Frontal cortex (tissue), 4 donors: Measurements from ENCODE around the gene TRABD. TPM values are rescaled to one million over a fixed set of nuclear protein-coding genes. Genes with fewer than 3 reads are reported as not detected.
A peak's percentile ranks its signal among the peaks of the same experiment; 100 is the strongest.

ENCODE experiments used
- DNase-seq, 2 donors: peaks; one replicate each; pipeline ENCODE4 v3.0.0; 2012; ENCODE audit warnings: low spot score in 2 of 2
- FAIRE-seq: peaks from 2 replicates; lab custom pipeline; 2012; peaks lifted over from hg19 to GRCh38; lab: Jason Lieb, UNC
- total RNA-seq: library from RNA; depleted of rRNA; stranded (reverse); fragments of >200 nt; gene quantifications from one replicate; pipeline ENCODE4 v1.2.3, GENCODE V29; 2014
- donor health status: control.
- donor health status: control.
- donor health status: control.

Gene TRABD
- total RNA-seq, 1 donor from 2014 or later = 4.9 TPM

DNA sequence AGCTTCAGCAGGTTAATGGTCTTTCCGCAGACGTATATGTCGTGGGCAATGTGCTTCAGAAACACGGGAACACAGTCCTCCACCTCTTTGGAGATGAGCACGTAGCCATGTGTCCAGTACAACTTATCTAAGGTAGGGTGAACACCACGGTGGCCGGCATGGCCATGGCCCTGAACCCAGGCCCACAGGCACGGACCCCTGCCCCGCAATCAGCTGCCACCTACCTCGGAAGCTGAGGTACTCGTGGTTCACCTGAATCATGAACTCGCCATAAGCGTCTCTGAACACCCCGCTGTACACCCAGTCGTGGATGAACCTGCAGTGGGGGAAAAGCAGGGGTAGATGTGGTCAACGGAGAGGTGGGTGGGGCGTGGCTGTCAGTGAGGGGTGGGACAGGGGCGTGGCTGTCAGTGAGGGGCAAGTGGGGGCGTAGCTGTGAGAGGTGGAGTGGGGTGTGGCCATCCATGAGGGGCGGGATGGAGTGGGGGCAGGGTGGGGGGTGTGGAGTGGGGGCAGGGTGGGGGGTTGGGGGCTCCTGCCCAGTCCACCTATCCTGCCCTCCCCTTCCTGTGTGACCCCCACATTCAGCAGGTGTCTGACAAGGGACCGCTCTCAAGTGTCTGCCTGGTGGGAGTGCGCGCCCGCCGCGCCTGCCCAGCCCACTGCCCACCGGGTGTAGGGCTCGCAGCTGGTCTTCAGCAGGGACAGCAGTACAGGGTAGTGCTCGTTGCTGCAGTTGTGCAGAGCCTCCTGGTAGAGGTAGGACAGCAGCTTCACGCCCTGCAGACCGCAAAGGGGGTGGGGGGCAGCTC, 40.6 kb downstream of the TRABD start:
- DNase-seq (no peak), FAIRE-seq (no peak)

DNA sequence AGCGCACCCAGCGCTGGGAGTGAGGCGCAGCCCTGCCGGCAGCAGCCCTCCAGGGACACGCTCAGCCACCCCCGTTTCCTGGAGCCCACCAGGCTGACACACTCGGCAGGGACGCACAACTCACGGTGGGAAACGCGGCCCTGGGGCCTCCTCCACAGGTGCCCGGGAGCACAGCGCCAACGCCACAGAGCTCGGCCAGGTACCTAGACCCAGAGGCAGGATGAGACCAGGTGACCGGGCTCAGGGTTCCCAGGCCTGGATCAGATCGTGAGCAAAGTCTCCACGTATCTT, 41.1 kb downstream of the TRABD start:
- no peak for FAIRE-seq
- no peak for DNase-seq

DNA sequence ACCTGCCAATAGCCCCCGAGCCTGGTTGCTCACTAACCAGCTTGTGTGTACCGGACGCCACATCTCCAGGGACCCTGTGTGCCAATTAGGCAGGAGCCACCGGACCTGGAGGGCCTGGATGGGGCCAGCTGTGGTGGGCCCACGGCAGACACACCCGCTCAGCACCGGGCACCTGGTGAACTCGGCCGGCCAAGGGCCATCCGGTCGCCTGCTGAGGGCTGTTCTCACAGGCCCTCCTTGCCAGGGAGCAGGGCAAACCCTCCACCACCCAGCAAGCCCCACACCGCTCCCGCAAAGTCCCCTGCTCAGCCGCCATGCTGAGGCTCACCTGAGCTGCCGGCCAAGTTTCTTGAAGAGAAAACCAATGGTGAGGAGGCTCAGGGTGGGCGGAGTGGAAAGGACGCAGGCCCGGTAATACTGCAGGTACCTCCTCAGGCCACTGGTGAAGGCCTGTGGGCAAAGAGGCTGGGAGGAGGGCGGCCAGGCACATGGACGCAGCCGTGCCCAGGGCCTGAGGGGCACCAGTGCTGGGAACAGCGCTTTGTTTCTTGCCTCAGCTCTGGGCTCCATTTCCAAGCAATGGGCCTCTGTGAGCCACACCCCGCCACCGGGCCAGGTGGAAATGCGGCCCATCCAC, 42.0 kb downstream of the TRABD start:
- DNase-seq (no peak), FAIRE-seq (no peak)

DNA sequence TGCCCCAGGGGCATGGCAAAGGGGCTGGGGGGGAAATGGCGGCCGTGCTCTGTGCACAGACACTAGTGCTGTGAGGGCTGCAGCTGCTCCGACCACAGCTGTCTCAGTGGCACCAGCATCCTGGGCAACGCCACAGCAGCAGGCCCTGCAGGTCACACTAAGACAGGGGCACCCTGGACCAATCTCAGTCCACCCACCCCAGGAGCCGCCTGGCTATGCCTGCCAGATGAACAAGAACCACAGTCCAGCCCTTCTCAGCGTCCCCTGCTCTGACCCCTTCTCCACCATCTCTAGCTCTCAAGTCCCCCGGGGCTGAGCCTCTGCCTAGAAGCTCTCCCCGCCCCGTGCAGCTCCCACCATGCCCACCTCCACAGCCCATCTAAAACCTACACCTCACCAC, 42.7 kb downstream of the TRABD start:
- no peak for DNase-seq
- FAIRE-seq = no peak

DNA sequence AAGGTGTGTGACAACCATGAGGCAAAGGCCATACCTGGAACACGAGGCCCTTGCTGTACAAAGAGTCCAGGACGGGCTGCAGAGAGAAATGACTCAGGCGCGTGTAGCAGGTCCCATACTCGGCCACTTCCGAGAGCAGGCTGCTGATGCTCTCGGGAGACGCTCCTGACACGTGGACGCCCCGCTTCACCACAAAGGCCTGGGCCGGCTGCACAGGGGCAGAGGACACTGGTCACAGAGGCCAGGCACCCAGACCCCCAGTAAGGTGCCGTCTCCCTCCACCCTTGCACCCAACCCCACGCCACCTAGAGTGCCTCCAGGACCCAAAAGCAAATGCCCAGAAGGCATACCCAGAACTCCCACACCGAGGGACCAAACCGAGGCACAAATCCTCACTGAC, 43.7 kb downstream of the TRABD start:
- FAIRE-seq (no peak), DNase-seq (no peak)

DNA sequence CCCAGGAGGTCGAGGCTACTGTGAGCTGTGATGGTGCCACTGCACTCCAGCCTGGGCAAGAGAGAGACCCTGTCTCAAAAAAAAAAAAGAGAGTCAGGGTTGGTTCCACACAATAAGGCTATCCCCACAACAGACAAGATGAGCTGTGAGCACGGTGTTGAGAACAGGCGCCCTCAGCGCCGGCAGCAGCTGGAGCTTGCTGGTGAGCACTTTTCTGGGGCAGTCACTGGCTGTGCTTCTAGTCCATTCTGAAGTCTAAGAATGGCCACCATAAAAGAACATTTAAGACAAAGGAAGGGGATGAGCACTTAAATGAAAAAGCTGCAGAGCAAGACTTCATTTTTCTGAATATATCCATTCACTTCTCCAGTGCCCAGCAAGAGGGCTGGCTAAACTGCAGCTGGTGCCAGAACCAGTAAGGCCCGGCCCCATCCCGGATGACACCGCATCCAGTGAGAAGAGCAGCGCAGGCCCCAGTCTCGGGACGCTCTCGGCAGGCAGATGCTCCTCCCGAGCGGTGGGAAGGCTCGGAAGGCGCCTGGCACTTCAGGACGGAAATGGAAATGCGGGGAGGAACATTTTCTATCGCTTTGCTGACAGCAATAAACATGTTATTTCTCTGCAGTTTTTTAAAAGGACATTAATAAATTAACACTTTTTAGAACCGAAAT, 46.9 kb downstream of the TRABD start:
- DNase-seq (no peak), FAIRE-seq (no peak)

DNA sequence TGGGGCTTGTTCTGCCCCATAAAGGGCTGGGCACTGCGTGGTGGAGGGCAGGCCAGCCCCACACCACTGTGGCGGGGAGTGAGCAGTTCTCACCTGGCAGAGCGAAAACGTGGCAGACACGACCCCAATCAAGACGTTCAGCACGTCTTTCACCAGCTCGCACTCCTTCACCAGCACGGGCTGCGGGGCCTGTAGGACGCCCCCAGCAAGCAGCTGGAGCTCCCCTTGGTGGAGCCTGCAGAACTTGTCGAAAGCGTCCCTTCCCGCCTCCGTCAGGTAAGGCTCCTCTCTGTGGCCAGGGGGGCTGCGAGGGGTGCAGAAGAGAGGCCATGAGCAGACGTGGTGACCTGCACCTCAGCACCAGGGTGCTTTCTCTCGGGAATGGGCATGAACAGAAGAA, 47.5 kb downstream of the TRABD start:
- FAIRE-seq (no peak), DNase-seq (no peak)

DNA sequence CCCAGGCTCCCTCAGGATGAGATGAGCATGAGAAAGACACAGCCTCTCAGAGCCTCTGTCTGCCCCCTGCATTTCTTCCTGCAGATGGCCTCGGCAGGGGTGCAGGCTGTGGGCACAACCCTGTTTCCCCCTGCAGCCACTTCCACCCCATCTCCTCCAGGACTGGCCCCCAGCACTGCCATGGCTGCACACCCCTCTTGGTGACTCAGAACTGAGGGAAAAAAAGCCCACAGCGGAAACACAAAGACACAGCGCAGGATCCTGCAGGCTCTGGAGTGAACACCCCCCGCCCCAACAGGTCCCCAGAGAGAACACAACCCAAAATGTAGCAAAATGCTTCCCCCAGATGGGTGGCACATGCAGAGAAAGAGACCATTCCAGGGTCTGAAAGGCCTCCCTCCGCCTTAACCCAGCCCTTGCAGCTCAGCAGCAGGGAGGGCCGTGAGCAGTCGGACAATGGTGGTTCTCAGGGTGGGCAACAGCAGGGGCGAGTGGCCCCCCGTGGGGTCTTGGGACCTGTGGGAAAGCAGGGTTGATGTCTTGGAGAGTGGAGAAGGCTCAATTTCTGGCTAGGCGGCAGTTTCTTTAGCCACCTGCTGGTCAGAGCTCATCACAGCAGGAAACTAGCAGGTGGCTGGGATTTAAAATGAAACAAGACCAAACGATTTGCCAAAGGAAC, 51.2 kb downstream of the TRABD start:
- DNase-seq = no peak
- no peak for FAIRE-seq

DNA sequence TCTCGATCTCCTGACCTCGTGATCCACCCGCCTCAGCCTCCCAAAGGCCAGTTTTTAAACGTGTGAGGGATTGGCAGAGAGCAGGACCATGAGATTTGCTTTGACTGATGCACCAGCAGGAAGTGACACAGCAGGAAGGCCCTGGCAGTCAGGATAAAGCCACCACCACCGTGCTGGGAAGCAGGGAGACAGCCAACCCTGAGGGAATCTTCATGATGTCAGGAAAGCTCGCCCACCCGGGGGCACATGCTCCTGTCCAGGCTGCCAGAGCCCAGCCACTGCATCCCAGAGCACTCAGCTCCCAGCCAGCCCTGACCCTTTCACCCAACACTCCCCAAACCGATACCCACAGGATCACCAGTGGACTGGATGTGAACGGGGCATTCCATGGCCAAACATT, 53.0 kb downstream of the TRABD start:
- FAIRE-seq (no peak), DNase-seq (no peak)

DNA sequence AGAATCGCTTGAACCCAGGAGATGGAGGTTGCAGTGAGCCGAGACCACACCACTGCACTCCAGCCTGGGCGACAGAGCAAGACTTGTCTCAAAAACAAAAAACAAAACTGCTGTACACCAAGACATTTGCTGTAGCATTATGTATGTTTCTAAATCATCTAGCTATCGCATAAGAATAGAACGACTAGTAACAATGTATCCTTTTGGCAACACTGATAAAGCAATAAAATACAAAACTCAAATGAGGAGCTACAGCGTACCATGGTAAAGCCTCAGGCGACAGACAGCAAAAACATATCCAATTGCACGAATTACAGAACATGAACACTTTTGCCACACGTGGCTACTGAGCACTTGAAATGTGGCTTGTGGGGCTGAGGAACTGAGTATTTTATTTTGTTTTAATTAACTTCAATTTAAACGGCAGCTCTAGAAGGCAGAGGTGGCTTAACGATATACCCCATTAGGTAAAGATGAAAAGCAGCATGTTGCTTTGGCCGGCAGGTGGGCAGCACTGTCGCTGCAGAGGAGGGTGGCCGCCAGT, 56.8 kb downstream of the TRABD start:
- DNase-seq (no peak), FAIRE-seq (no peak)

DNA sequence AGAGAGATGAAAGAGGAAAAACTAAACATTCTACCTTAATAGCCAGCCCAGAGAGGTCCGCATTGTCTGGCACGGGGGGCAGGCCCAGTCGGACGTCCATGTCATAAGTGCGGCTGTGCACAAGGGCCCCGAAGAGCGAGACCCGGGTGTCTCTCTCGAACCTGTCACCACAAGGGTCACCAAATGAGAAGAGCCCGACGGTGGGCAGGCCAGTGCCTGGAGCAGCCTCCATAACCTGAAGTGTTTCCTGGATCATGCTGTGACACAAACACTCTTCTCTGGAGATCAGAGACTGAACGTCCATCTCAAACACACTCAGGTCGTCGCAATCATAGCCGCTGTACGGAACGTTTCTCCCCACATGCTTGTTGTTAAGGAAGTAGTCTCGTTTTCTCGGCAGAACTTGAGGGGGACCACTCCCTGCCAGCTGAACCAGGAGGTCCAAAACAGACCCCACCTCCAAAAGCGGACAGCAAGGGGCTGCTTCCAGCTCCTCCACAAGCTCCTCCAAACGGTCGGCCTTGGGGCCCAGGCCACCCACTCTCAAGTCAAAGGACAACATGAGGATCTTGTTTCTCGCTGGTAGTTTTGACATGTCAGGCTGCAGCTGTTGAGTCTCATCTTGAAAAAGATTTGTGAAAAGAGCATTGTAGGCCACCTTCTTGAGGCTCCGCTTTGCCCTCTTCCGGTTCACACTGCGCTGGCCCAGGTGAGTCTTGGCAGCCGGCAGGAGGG, 58.1 kb downstream of the TRABD start:
- DNase-seq (no peak), FAIRE-seq (no peak)

DNA sequence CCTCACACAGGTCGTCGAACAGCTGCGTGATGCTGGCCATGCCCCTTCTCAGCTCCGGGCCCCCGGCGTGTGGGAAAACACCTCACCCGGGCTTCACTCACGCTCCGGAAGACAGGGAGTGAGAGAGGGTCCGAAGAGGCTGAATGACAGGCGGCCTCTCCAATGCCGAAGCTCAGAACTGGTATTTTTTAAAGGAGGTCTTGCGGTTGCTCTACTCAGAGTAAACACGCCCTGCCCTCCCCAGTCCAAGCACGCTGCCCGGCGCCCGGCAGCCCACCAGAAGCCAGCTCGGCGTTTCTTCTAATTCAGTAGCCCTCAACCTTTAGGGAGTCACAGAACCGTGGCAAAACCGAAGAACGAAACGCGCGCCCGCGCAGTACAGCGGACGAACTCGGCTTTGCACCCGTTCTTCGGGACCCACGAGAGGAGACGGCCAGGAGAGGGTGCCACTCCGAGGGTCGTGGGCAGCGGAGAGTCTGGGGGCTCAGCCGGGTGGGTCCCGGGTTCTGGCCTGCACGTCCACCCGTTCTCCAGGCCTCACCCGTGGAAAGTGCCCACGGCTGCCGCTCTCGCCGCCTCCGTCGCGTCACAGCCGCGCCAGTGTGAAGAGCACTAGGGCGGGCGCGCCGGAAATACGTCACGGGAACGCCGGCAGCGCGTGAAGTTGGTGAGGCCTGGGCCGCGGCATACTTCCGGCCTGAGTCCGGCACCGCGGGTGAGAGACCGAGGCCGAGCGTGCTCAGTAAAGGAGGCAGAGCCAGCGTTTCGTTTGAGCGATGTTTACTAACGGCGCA, 58.9 kb downstream of the TRABD start, which contains the start of gene TUBGCP6:
Gene TUBGCP6, minus strand, starts transcription at position 604 of the 794 bp plus-strand sequence. Its CDS starts 564 bp downstream, at position 40.
- no peak for FAIRE-seq
- DNase-seq = peak; percentile 97 to 98

DNA sequence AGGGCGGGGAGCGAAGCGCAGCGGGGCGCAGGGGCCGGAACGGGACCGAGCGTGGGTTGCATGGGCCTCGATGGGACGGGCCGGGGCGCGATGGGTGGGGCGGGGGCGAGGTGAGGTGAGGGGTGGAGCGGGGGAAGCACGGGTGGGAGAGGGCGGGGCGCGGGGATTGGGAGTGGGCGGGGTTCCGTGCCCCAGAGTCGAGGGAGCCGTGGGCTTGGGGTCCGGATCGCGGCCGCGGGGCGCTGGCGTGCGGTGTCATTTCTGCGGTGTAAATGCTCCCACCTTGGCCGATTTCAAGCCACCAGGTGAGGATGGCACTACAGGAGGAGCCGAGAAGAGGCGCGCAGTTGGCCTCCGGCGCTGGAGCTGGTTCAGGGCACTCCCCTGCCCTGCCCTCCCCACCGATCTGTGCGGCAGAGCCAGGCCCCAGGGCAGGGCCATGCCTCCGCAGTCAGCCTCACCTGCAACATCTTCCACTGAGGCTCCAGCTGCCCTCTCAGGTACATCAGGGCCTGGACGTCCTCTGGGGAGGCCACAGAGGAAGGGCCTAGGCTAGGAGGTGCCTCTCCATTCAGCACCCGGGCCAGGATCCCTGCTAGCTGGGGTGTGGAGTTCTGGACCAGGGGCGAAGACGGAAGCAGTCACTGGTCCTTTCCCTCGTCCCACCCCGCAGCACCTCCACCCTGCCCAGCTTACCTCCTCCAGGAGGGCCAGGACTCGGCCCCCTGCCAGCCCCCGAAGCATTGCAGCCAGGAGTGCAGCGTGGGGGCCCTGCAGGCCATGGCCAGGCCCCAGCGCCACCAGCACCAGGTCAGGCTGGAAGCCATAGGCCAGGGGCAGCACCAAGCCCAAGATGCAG, 59.7 kb downstream of the TRABD start:
- FAIRE-seq (no peak), DNase-seq (no peak)

DNA sequence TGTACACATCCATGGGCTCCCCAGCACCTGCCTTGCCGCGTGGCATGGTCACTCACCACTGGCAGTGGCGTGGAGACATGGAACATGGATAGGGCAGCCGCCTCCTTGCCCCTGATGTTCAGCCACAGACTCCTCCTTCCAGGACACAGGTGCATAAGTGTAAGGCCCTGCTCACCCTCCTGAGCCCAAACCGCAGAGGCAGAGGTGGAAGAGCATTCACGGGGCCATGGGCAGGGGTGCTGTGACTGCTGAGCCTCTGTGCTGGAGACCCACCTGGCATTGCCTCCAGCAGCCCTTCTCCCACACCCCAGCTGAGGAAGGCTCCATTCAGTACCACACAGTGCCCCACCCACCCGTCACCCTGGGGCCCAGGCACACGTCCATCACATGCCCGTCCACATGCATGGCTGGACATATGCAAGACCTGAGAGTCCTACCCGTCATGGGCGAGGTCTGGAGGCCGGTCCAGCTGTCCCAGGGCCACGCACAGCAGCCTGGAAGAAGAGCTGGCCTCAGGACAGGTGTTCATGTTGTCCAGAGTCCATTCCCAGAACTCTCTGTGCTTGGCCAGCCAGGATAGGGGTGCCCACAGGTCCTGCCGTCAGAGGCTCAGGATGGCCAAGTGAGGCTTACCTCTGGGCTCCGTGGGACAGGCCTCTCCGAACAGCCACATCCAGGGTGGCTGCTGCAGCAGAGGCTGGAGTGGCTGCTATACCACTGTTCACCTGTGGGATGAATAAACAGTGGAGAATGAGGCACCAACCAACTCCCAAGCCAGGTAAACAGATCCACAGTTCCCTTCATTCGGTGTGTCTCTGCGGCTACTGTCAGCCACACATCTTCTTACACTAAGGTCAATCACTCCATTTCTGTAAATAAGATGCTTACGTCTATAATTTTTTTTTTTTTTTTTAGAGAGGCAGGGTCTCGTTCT, 60.8 kb downstream of the TRABD start:
- FAIRE-seq = no peak

DNA sequence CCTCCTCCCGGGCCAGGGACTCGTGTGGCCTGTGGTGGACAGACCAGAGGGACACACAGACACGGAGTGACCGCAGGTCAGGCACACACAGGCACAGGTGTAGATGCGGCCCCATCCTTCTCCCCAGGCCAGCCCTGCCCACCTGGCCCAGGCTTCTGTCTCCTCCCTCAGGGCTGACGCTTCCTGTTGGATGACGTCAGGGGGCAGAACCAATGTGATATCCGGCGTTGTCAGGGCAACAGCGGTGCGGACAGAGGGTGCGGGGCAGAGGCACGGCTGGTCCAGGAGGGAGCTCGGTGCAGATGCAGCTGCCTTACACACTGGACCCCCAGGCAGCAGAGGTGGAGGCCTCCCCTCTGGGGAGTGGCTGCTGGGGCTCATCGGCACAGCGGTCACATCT, 62.0 kb downstream of the TRABD start:
- DNase-seq = no peak

More for the DNA sequence above, 60.8 kb downstream of the TRABD start:
- DNase-seq = no peak

DNA sequence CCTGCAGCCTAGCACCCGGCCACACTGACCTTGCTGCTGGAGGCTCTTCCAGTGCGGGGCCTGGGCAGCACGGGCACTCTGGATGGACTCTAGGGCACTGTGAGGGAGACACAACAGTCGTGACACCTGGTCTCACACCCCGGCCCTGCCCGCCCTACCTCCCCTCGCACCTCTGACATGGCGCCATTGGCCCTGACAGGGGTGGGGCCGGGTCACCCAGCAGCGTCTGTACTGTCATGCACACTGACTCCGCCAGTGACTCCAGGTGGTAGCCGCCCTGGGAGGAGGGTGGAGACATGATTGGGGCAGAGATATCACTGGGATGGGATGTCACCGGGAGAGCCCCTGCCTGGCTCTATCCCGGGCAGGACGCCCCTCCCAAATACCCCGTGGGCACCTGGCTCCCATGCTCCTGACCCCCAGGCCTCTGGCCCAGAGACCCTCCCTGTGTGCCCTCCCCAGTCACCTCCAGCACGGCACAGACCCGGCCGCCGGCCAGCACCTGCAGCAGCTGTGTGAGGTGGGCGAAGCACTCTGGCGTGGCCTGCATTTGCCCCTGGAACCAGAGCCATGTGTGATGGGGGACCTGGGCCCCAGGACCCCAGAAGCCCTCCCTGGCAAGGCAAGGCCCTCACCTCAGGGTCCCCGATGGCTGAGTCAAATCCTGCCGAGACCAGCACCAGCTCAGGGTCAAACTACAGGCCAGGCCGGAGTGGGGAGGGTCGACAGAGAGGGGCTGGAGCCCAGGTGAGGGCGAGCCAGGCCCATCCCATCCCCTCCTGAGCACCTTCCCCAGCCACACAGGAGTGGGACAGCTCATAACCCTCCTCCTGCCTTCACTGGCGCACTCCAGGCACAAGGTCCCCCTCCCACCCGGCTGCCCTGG, 62.7 kb downstream of the TRABD start:
- DNase-seq (no peak), FAIRE-seq (no peak)

More for the DNA sequence above, 62.0 kb downstream of the TRABD start:
- FAIRE-seq = no peak
